OCI-LY7 (cell line): ENCODE results near the gene ENAH. TPM values are rescaled to one million over a fixed set of nuclear protein-coding genes. Genes with fewer than 3 reads are reported as not detected.

Experiments used
- BruUV-seq: library from RNA; stranded (reverse); fragments of 400-500 nt; replicated peaks from 2 replicates; lab custom pipeline; 2021; lab: Mats Ljungman, UMichigan
- CTCF ChIA-PET: fragments of 300-600 bp; sonication (Branson Sonifier 250); formaldehyde crosslinking; loops from one replicate; lab custom pipeline; 2022; ENCODE audit warnings: antibody characterized with exemption; ENCODE audit not compliant: unreplicated experiment; lab: Charles Lee
- POLR2A ChIA-PET: fragments of 300-600 bp; sonication (Branson Sonifier 250); formaldehyde crosslinking; loops from one replicate; lab custom pipeline; 2022; ENCODE audit warnings: antibody characterized with exemption; lab: Charles Lee
- DNase-seq: peaks from one replicate; pipeline ENCODE4 v3.0.0-alpha.2; 2015; ENCODE audit warnings: low spot score
- H2AFZ ChIP-seq: fragments of 200-600 bp; sonication (generic), shearing (Covaris generic); 2 replicates; pipeline ENCODE4 v1.6.1; 2014; ENCODE audit warnings: mild to moderate bottlenecking, antibody characterized with exemption, low read length, moderate library complexity
- H3K27ac ChIP-seq: fragments of 200-600 bp; sonication (generic); 2 replicates; pipeline ENCODE4 v1.5.1; 2014; ENCODE audit warnings: mixed run types, low read depth, mild to moderate bottlenecking, moderate library complexity, low read length, inconsistent platforms; ENCODE audit not compliant: poor library complexity, severe bottlenecking
- H3K36me3 ChIP-seq: fragments of 200-600 bp; sonication (generic); 2 replicates; pipeline ENCODE4 v1.6.1; 2014; ENCODE audit warnings: mild to moderate bottlenecking, antibody characterized with exemption, low read length, moderate library complexity, mixed read lengths; ENCODE audit not compliant: insufficient read depth
- H3K4me1 ChIP-seq: fragments of 200-600 bp; sonication (generic); 2 replicates; pipeline ENCODE4 v1.5.1; 2014; ENCODE audit warnings: mild to moderate bottlenecking, low read length; ENCODE audit not compliant: insufficient read depth, poor library complexity, severe bottlenecking
- H3K4me2 ChIP-seq: fragments of 200-600 bp; sonication (generic); 2 replicates; pipeline ENCODE4 v1.6.1; 2014; ENCODE audit warnings: mild to moderate bottlenecking, low read length
- H3K4me3 ChIP-seq: fragments of 200-600 bp; sonication (generic); 2 replicates; pipeline ENCODE4 v1.5.1; 2014; ENCODE audit warnings: mild to moderate bottlenecking, low read depth, low read length; ENCODE audit not compliant: poor library complexity, severe bottlenecking
- H3K79me2 ChIP-seq: fragments of 200-600 bp; sonication (generic); 2 replicates; pipeline ENCODE4 v1.6.1; 2016; ENCODE audit warnings: low read depth, mild to moderate bottlenecking, low read length, moderate library complexity, mixed read lengths; ENCODE audit not compliant: insufficient read depth
- H3K9me2 ChIP-seq: fragments of 200-600 bp; sonication (generic); 2 replicates; pipeline ENCODE4 v1.6.1; 2016; ENCODE audit warnings: mild to moderate bottlenecking, low read length, mixed read lengths; ENCODE audit not compliant: insufficient read depth
- H3K9me3 ChIP-seq: fragments of 200-600 bp; sonication (generic); 2 replicates; pipeline ENCODE4 v1.6.1; 2014; ENCODE audit warnings: mild to moderate bottlenecking, mixed run types, low read length, mixed read lengths
- H4K20me1 ChIP-seq: fragments of 200-600 bp; sonication (generic); 2 replicates; pipeline ENCODE4 v1.6.1; 2014; ENCODE audit warnings: mild to moderate bottlenecking, antibody characterized with exemption, low read length, moderate library complexity, mixed read lengths; ENCODE audit not compliant: insufficient read depth
- EZH2phosphoT487 ChIP-seq: fragments of 200-600 bp; sonication (generic); IDR thresholded peaks from 2 replicates; pipeline ENCODE4 v1.6.1; 2018; ENCODE audit warnings: low read depth, borderline replicate concordance, mild to moderate bottlenecking, mixed run types, antibody characterized with exemption, low read length, moderate library complexity, mixed read lengths
- intact Hi-C: fragments of 100-400 bp; cut with micrococcal nuclease; formaldehyde crosslinking; loops from one replicate; pipeline ENCODE4 v1.10.0; 2022; ENCODE audit not compliant: unreplicated experiment
- total RNA-seq, 2 experiments: library from RNA; depleted of rRNA in 1 of 2; stranded (reverse); fragments of >200 nt in 1 of 2; shearing (Covaris generic) in 1 of 2; gene quantifications; 2 replicates each; pipeline ENCODE4 v1.2.3, GENCODE V29; 2014 to 2022
- TF ChIP-seq, protein P1 (sequence below): fragments of 200-600 bp; sonication (generic); conservative IDR thresholded peaks from 2 replicates; pipeline ENCODE4 v1.5.1; 2014; ENCODE audit warnings: mild to moderate bottlenecking, antibody characterized with exemption, low read length, moderate library complexity, mixed read lengths

ENAH gene
- total RNA-seq, 2 experiments from 2014 or later, result 4.6 to 18.1 TPM

DNA sequence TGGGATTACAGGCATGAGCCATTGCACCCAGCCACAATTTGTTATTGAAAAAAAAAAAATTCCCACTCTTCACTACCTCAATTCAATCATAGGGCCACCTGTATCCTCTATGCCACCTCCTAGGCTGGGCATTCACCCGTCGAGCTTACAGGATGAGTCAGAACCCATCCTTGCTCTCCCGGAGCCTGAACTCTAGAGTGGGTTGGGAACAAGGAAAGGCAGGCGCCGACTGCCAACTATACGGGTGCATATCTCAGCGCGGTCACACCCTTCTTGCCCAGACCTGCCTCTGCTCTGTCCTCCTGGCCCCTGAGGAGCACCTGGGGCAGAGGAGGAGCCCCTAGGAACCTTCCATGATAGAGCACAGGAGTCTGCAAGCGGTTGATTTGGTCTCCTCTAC is 203.7 kb downstream of the ENAH start:
- H3K36me3 ChIP-seq, result no peaks in the 10 kb centered on the region
- POLR2A ChIA-PET, result interaction anchor here (0.6 to 6.4 kb wide), 2 partner anchors 19 to 351 kb away, joined by 3 to 49 read pairs; no protein-coding TSS in a partner anchor
- TF ChIP-seq, protein P1, sequence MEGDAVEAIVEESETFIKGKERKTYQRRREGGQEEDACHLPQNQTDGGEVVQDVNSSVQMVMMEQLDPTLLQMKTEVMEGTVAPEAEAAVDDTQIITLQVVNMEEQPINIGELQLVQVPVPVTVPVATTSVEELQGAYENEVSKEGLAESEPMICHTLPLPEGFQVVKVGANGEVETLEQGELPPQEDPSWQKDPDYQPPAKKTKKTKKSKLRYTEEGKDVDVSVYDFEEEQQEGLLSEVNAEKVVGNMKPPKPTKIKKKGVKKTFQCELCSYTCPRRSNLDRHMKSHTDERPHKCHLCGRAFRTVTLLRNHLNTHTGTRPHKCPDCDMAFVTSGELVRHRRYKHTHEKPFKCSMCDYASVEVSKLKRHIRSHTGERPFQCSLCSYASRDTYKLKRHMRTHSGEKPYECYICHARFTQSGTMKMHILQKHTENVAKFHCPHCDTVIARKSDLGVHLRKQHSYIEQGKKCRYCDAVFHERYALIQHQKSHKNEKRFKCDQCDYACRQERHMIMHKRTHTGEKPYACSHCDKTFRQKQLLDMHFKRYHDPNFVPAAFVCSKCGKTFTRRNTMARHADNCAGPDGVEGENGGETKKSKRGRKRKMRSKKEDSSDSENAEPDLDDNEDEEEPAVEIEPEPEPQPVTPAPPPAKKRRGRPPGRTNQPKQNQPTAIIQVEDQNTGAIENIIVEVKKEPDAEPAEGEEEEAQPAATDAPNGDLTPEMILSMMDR, result no peak
- TF ChIP-seq EZH2phosphoT487, result no peak
- no peaks in the 10 kb centered on the region for H3K9me3 ChIP-seq
- no peak for DNase-seq
- H3K9me2 ChIP-seq, result no peaks in the 10 kb centered on the region
- H3K79me2 ChIP-seq, result no peaks in the 10 kb centered on the region
- no peak overlapping the region for H3K4me2 ChIP-seq
- no peak overlapping the region for H3K27ac ChIP-seq
- peaks cover 43% of the 10 kb centered on the region for H3K4me1 ChIP-seq
- CTCF ChIA-PET, result interaction anchor here (1.1 kb wide), 1 partner anchor 8 kb away, joined by 4 read pairs; no protein-coding TSS in a partner anchor
- no TSS peak for BruUV-seq
- intact Hi-C loops, result no loop called here
- H2AFZ ChIP-seq, result no peak overlapping the region
- no peaks in the 10 kb centered on the region for H4K20me1 ChIP-seq
- no peak overlapping the region for H3K4me3 ChIP-seq

DNA sequence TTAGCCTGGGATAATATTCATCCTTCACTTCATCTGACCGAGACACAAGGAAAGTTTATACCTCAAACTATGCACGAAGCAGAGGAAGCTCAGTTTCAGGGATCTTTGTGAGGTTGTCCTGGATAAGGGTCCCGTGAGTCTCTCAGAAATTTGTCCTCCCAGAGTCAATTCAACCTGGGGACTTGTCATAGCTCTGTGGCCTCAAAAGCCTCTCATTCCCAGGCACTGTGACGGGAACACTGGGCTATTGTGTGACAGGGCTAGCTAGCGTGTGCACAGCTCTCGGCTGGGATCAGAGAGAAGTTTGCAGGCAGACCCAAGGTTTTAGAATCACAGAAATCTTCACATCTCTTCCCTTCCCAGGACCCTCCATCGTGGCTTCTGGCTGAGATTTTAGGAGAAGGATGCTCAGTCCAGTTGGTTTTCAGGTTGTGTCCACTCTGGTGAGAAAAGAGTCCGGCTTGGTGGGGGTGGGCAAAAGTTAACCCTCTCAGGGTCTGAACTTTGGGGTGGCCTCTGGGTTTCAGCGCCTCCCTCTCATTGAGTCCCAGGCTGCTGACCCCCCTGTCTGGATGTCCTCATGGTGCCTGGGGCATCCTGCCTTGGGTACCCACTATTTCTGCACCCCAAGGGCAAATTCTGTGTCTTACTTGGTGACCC is 204.6 kb downstream of the ENAH start:
- ChIA-PET CTCF (no interaction called here), POLR2A (interaction anchor here (0.5 to 6.4 kb wide), 3 partner anchors 9 to 26 kb away, joined by 3 to 49 read pairs (median 3); no protein-coding TSS in a partner anchor)
- intact Hi-C loops, result no loop called here
- TF ChIP-seq, protein P1, result no peak
- TF ChIP-seq EZH2phosphoT487, result no peak
- no peak overlapping the region for H3K27ac ChIP-seq
- BruUV-seq, result no TSS peak
- H3K4me3 ChIP-seq, result no peak overlapping the region
- DNase-seq, result no peak
- H3K9me2 ChIP-seq, result no peaks in the 10 kb centered on the region
- no peaks in the 10 kb centered on the region for H4K20me1 ChIP-seq
- no peak overlapping the region for H2AFZ ChIP-seq
- H3K79me2 ChIP-seq, result no peaks in the 10 kb centered on the region
- no peaks in the 10 kb centered on the region for H3K9me3 ChIP-seq
- peaks cover 44% of the 10 kb centered on the region for H3K4me1 ChIP-seq
- H3K36me3 ChIP-seq, result no peaks in the 10 kb centered on the region
- no peak overlapping the region for H3K4me2 ChIP-seq

DNA sequence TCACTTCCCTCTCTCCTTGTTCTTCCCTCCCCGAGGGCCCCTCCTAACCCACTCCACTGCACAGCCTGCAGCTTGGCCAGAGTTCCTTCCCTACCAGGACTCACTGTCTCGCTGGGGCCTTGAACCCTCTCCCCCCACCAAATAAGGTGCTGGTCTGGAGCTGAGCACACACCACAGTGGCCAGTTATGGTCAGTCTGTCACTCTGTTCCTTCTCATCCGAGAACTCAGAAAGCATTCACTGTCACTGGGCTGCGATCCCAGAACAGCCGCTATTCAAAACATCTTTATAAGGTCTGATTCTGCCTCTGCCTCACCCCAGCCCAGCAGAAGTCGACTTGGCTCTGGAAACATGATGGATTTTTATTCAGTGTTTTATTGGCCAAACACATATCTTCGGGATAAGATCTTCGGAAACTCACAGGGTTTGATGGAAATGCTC is 205.3 kb downstream of the ENAH start:
- Histone ChIP-seq H3K4me3 (no peak overlapping the region), H3K4me2 (no peak overlapping the region), H3K36me3 (no peaks in the 10 kb centered on the region), H3K27ac (no peak overlapping the region), H3K4me1 (peaks cover 50% of the 10 kb centered on the region), H3K9me2 (no peaks in the 10 kb centered on the region), H3K79me2 (no peaks in the 10 kb centered on the region), H3K9me3 (no peaks in the 10 kb centered on the region), H2AFZ (no peak overlapping the region), H4K20me1 (no peaks in the 10 kb centered on the region)
- POLR2A ChIA-PET, result interaction anchor here (0.9 to 6.4 kb wide), 2 partner anchors 9 to 20 kb away, joined by 3 to 49 read pairs; no protein-coding TSS in a partner anchor
- CTCF ChIA-PET, result no interaction called here
- BruUV-seq, result no TSS peak
- DNase-seq, result no peak
- intact Hi-C loops, result no loop called here
- TF ChIP-seq, protein P1, result no peak
- TF ChIP-seq EZH2phosphoT487, result no peak
